Activated effector memory CD4-positive, alpha-beta T cell treated with anti-CD3 and anti-CD28 coated beads, Interleukin-2, amount 50 U/mL, for 16 hours (primary cell): ENCODE data around the gene ATXN7L2.

ENCODE experiments used
- DNase-seq: peaks from one replicate; pipeline ENCODE4 v3.0.0-alpha.2; 2020

Gene ATXN7L2

DNA sequence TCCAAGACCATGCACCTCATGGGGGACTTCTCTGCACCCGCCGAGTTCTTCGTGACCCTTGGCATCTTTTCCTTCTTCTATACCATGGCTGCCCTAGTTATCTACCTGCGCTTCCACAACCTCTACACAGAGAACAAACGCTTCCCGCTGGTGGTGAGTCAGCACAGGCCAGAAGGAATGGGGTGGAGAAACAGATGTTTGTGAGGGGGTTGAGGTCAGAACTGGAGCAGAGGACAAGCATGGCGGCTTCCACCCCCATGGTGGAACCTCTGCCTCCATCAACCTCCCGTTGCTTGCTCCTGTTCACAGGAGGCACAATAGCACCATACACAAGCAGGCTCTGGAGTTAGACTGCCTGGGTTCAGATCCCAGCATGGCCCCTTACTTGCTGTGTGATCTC is 6.9 kb upstream of the ATXN7L2 start:
- no peak for DNase-seq

DNA sequence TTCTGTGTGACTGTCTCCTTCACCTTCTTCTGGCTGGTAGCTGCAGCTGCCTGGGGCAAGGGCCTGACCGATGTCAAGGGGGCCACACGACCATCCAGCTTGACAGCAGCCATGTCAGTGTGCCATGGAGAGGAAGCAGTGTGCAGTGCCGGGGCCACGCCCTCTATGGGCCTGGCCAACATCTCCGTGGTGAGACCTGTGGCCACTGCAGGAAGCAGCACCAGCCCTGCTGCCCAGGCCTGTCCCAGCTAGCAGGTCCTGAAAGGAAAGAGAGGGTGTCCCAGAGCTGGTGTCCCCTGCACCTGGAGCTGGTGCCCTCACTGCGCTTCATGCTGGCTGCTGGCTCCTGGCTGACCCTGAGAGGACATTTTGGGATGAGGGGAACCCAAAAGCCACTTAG is 5.9 kb upstream of the ATXN7L2 start:
- DNase-seq, result peak; percentile 56

DNA sequence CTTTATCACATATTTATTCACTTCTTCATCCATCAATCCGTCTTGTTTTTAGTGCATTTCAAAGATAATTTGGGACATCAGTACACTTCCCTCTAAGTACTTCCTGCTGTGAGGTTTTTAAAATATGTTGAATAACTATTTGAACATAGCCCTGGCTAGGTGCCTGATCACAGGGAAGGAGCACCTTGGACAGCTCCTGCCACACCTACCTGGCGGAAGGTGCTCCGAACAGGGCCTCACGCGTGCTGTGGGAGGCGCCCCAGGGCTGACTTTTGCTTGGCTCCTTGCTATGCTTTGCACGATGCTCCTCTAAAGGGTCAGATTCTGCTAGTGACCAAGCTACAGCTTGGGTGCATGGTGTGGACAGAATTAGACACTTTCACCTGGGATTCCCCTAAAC is 4.9 kb upstream of the ATXN7L2 start:
- peak; percentile 74 for DNase-seq

DNA sequence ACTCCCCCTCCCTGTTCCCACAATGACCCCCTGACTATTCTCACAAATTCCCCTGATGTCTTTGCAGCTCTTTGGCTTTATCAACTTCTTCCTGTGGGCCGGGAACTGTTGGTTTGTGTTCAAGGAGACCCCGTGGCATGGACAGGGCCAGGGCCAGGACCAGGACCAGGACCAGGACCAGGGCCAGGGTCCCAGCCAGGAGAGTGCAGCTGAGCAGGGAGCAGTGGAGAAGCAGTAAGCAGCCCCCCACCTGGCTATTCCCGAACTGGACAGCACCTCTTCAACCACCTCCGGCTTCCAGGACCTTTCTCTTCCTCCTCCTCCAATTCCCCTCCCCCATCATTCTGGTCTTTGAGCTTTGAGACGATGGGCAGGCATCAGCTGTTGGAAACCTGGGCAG is 4.4 kb upstream of the ATXN7L2 start:
- DNase-seq, result no peak

DNA sequence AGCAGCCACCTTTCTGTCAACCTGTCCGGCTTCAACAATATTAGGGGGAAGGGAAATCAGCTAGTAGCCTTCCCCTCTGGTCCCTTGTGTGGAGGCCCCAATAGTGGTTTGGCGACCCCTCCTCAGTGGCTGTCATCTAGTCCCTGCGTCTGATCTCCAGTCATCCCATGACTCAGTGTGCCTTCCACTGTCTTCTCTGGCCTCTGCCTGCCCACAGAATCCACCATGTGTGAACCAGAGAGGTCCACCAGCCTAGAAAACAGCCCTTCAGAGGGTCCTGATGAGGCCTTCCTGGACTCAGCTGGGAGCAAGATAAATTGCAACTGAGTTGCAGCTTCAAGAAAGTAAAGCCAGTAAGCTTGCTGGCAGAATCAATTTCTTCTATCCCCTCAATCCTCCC is 3.8 kb upstream of the ATXN7L2 start:
- DNase-seq, result no peak

DNA sequence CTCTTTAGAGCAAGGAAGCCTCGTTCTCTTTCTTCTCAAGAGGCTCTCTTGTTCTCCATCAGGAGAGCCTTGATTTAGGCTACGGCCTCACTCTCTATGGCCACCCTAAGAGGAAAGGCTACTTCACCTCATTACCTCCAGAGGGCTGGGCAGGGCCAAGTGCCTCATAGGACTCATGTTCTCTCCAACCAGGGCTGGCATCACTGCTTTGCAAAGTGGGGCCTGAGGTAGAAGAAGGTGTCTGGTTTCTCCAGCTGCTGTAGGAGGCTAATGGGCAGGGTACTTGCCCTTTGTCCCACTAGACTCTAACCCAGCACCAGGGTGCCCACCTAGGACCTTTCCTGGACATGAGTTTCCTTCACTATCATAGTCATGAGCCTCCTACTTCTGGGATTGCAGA is 2.1 kb upstream of the ATXN7L2 start:
- DNase-seq, result peak; percentile 44

DNA sequence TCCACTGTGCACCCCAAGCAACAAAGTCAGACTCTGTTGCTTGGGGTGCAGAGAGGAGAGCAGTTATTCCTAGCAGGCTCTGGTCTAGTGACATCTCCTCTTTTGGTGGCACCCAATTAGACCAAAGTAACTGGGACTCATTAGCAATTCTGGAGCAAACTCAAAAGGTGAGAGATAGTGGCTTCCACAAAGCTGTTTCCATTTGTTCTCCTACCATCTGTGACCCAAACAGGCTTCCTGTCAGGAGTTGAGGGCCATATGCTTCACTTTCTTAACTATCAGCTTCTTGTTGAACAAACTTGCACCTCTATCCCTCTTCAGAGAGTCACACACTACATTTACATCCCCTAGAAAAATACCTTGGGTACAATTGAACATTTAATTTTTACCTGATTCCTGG is 1.5 kb upstream of the ATXN7L2 start:
- peak; percentile 6 for DNase-seq

DNA sequence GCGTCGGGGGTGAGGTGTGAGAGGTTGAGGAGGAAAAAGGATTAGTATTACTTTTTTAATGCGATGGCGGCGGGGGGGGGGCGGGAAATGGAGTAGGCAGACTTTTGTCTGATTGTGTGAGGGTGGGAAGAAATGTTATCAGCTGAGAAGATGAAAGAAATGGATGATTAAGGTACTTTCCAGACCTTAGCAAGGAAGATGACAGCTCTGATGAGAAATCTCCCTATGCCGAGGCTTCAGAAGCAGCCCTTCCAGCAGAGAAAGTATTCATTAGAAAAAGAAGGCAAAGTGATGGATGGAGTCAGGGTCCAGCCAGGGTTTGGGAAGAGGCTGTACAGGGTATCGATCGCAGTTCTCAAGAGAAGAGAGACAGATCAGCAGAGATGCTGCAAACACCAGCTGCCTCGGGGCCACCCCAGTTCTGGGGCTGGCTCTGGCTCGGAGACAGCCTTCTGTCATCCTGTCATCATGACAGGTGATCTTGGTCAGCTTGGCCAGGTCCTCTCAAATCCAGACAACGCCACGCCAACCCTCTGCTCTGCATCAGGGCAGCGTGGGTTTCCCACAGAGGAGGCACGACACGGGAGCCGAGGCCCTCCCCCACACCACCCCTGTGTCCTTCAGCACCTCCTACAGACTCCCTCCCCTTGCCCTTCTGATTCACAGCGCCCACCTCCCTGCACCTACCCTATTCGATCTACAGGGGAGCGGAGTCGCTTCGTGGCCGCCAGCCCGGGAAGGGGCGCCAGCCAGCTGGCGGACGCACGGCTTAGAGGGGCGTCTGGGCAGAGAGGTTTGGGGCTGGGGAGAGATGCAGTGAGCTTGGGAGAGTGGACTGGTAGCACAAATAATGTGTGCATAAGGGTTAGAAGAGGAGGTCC is 674 bp upstream of the ATXN7L2 start:
- peak; percentile 79 for DNase-seq

DNA sequence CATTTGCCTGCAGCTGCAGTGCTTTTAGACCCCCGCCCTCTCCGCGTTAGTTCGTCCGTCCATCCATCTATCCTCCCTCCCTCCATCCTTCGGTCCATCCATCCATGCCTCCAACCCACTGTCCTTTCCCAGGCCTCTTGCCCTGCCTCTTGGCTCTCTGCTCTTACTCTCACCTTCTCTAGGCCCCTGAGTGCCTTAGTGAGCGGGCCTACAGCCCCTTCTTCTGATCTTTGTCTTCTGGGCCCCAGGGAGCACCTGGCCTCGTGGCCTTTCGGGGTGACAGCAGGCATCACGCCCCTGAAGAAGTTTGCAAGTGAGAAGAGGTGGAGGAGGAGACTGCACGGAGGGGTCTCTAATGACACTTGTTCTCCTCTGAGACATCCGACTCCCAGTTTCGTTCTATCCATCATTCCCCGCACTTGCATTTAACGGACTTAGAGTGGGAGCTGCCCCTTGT is 842 bp downstream of the ATXN7L2 start:
- no peak for DNase-seq

DNA sequence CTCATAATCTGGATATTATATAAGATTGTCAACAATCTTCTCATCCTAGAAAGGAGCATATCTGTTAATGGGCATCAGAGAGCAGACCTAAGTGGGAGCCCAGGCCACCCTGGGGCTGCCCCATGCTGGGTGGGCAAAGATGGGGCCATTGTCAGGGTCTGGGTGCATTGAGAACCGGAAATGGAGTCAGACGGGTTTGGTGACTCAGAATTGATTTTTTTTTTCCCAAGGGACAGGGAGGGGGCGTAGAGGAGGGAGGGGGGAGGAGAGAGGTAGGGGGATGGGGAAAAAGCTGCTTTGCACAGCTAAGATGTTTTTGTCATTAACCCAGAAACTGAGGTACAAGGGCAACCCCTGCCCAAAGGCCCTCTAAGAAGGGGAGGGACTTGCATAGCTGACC is 1.3 kb downstream of the ATXN7L2 start:
- no peak for DNase-seq

DNA sequence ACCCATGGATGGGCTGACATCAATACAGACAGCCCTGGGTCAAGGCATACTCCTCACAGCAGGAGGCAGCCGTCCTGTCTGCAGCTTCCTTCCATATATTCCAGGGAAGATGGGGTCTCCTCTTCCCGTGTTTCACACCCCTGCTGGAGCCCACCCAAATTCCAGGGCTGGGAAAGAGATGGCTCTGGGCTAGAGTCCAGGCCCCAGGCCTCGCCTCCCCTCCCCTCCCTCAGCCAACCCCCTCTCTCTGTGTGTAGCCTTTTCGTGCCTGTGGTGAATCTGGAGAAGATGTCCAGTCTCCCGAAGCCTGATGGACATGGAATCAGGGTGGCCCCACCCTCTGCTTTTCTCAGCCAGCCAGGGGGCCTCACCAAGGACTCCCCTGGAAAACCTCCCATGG is 3.6 kb downstream of the ATXN7L2 start:
- no peak for DNase-seq

DNA sequence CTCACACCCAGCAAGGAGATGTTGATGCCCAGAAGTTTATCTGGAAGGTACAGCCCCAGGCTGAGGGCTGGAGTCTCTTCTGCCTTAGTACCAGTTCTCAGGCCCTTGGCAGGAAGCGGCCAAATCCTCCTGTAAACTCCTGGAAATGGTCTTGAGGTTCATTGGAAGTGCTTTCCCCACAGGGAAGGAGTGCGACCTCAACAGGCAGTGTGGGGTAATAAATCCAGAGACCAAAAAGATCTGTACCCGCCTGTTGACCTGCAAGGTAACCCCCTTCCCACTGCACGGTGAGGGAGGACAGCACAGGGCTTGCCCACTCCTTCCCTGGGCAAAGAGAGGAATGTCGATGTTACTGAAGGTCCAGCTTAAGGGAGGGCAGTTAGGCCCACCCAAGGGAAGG is 4.5 kb downstream of the ATXN7L2 start:
- DNase-seq, result no peak

DNA sequence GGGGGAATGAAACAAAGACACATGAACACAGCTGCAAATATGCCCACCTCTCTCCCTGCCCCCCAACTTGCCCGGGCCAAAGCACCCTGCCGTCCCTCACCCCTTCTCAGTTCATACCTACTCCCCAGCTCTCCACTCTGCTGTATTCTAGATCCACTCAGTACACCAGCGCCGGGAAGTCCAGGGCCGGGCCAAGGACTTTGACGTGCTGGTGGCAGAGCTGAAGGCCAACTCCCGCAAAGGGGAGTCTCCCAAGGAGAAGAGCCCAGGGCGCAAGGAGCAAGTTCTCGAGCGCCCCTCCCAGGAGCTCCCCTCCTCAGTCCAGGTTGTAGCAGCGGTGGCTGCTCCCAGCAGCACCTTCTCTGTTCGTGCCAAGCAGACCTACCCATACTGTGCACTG is 5.0 kb downstream of the ATXN7L2 start:
- DNase-seq, result no peak

DNA sequence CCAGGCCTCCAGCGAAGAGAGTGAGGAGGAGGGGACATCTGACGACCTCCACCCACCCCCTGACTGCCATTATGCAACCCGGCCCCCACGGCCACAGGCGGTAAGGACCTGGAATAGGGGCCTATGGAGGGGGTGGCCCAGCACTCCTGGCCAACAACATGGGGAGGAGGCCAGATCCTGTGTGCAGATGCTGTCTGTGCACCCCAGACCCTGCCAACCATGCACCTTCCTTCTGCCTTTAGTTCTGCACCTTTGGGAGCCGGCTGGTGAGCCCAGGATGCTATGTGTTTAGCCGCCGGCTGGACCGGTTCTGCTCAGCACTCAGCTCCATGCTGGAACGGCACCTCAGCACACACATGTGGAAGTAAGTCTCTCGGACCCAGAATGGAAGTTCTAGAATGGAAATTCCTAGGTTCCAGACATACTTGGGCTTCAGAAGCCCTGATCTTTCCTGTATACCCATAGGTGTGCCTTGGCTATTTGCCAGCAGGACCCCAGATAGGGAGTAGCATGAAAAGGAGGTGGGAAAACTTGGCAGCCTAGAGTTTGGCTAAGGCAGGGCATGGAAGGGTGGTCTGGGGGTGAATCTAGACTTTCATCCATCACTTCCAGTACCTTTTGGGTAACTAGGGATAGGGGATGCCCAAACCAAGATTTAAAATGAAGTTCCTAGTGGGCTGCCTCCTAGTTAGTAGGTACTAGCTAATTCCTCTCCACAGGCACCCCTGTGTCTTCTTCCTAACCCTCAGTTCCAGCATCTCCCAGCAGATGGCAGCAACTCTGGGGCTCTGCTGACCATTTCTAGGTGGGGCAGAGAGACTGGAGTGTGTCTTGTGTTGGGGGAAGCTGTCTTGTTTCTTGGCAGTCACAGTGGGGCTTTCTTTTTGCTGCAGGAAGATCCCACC is 6.6 kb downstream of the ATXN7L2 start:
- peak; percentile 90 for DNase-seq

DNA sequence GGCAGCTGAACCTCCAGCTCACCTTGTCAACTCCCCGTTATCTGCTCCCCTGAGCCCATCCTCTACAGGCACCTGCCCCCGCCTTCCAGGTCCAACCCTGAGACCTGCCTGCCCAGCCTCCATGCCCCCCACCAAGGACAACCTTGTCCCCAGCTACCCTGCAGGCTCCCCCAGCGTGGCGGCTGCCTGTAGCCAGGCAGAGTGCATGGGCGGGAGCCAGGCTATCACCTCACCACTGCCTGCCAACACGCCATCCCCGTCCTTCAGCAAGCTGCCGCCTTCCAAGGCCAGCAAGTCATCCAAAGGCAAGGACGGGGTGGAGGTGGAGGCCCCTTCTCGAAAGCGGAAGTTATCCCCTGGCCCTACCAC is 7.2 kb downstream of the ATXN7L2 start:
- DNase-seq, result no peak

DNA sequence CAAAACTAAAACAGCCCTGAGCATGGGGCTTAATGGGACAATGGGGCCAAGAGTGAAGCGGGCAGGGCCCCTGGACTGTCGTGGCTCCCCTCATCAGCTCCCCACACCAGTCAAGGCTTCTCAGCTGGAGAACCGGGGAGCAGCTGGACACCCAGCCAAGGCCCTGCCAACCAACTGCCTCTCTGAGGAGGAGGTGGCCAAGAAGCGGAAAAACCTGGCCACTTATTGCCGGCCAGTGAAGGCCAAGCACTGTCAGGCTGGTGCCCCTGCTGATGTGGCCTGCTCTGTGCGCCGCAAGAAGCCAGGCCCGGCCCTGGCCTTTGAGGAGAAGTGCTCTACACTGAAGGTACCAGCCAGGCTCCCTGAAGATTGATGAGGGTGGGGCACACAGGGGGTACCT is 7.7 kb downstream of the ATXN7L2 start:
- no peak for DNase-seq

DNA sequence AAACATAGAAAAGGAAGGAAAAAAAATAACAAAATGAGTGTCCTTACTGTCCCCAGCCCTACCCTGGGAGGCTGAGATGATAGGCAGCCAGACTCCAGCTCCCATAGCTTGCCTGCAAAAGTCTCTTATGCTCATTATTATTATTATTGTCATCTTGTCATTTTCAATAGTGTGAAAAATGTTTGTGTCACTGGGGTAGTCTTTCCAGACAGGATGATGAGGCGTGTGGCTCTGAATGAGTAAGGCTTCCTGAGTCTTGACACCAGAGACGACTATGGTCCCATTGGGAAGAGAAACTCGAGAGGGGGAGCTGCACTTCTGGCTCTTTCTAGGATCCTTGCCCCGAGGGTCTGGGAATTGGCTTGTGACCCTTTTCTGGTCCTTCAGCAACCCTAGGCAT is 9.1 kb downstream of the ATXN7L2 start:
- no peak for DNase-seq

DNA sequence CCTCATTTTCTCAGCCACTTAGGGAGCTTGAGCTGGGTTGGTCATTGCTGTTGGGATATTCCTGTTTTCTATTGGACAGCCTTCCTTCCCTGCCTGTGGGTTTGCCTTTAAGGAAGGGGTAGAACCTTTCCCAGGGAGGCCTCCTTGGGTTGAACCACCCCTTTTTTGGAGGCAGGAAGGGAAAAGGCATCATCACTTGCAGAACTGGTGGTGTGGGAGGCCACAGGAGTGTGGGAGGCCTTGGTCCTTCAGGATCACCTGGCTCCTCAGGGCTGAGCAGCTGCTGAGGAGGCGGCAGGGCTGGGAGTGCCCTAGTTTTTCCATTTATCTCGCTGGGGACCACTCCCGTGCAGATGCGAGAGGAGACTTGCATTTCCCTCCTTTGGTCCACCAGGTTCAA is 9.5 kb downstream of the ATXN7L2 start:
- no peak for DNase-seq

DNA sequence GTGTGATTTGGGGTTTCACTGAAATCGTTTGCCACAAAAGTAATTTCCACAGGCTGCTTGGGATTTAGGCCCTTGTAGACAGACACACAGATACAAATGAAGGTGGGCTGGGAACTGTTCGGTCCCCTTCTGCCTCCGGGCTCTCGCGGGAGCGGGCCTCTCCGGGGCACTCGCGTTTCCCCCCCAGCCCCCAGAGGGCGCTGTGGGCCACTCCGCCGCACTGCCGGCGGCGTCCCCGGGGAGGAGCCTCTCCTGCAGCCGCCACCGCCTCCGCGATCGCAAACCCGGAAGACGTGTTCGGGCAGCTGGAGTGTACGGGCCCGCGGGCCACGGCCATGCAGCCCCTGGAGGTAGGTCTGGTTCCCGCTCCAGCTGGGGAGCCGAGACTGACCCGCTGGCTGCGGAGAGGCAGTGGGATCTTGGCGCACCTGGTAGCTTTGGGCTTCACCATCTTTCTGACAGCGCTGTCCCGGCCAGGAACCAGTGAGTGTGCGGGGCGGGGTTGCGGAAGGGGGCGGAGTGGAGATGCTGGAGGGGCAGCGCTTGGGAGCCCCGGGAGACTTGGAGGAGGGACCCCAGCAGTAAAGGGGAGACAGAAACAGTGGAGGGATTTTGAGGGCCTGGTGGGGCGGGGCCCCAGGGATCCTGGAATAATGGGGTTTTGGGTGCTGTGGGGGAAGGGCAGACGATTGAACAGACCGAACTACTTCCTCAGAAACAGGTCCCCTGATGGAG is 10.3 kb downstream of the ATXN7L2 start, which contains the start of gene CYB561D1:
Gene CYB561D1, plus strand, starts transcription at position 290 of the 735 bp plus-strand sequence. Its CDS starts 46 bp downstream, at position 336.
- DNase-seq, result peak; percentile 96

DNA sequence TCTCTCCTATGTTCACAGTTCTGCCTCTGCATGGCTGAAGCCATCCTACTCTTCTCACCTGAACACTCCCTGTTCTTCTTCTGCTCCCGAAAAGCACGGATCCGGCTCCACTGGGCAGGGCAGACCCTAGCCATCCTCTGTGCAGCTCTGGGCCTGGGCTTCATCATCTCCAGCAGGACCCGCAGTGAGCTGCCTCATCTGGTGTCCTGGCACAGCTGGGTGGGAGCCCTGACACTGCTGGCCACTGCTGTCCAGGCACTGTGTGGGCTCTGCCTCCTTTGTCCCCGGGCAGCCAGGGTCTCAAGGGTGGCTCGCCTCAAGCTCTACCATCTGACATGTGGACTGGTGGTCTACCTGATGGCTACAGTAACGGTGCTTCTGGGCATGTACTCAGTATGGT is 12.0 kb downstream of the ATXN7L2 start:
- DNase-seq, result no peak

DNA sequence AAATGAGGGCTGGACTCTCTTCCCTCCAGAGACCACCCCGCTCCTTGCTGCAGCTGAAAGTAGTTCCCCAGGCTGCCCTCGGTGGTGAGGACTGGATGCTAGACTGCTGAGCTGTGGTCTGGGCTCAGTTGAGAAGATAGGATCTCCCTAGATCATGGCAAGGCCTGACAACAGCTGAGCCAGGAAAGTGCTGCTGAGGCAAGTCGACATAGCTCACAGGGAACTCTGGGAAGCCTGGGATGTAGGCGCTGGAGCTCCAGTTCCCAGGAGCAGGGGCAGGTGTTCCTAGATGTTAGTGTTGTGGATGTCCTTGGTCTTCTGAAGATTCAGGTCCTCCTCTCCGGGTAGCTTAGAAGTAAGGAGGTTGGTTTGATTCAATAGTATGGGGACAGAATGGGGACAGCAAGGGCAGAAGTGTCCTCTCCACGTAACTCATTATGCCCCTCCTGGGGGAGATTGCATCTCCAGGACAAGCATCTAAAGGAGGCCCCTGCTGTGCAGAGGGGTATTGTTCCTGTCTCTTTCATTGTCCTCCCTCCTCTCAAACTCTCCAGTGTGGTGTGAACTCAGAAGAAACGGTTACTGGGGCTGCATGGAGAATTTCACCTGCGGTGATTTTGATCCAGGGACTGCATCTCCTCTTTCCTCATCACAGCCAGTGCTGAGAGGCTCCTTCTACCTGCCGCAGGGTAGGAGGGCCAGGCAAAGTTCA is 13.9 kb downstream of the ATXN7L2 start:
- no peak for DNase-seq

DNA sequence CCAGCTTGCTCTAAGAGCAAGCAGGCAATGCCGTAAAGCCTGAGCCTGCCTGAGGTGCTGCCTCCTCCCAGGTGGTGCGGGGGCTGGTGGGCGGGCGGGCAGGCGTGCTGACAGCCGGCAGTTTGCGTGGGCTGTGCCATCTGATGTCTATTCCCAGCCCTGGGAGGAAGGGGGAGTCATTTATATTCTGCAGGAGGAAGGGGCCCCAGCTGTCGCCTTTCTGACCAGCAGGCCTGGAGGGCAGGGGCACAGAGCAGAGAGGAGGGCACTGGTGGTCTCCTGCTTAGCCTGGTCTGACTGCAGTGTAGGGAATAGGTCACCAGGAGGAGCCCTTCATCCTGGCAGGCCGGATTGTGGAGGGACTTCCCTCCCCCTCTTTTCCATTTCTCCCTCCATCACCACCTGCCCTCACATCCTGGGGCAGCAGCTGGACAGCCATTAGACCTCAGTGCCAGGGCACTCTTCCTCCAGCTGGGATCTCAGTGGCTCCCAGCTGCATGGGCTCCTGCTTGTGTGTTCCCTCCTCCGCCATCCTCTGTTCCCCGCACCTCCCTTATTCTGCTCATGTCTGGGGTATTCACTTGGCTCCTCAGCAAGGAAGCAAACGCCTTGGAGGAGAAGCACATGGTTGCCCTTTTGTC is 14.6 kb downstream of the ATXN7L2 start:
- peak; percentile 69 for DNase-seq
